Measurements from ENCODE around the gene HIRA. TPM values are rescaled to one million over a fixed set of nuclear protein-coding genes. Genes with fewer than 3 reads are reported as not detected.

The HIRA gene
- total RNA-seq, 1 experiment from 2014 or later: 23.8 TPM

- no peak overlapping the region for H3K4me3 ChIP-seq (ENCODE audit: low read depth in 2 of 2, low read length in 2 of 2)
- H3K4me1 ChIP-seq (ENCODE audit: control insufficient read depth, insufficient read depth, low read length): no peaks in the 10 kb centered on the region
- no TSS peak for BruUV-seq (replicated peaks)
- CTCF ChIA-PET: no interaction called here
- ATAC-seq: no peak
- H3K36me3 ChIP-seq (ENCODE audit: control insufficient read depth, insufficient read depth, low read length): peaks cover 3% of the 10 kb centered on the region
- in situ Hi-C loops (cut with HindIII; ENCODE audit: low pct_unique_long_range_greater_than_20kb, low sequenced_read_pairs): no loop called here
- H3K27ac ChIP-seq (ENCODE audit: low read length): no peak overlapping the region
- no peak for TF ChIP-seq TCF7L2 (IDR thresholded peaks at IDR 0.05; ENCODE audit: low read depth, low read length)
- intact Hi-C loops (cut with micrococcal nuclease; ENCODE audit: unreplicated experiment): no loop called here
- H3K27me3 ChIP-seq (ENCODE audit: control insufficient read depth, insufficient read depth, low read length): no peaks in the 10 kb centered on the region
- DNase-seq (ENCODE audit: low read depth, low spot score): no peak
- POLR2A ChIA-PET: no interaction called here
- no peaks in the 10 kb centered on the region for H3K9me3 ChIP-seq (ENCODE audit: control insufficient read depth, insufficient read depth, low read depth, low read length)
Measured at GRCh38 chr22:19401483-19401882, 30.1 kb downstream of the HIRA start.

- H3K4me3 ChIP-seq (ENCODE audit: low read depth in 2 of 2, low read length in 2 of 2): no peak overlapping the region
- in situ Hi-C loops (cut with HindIII; ENCODE audit: low pct_unique_long_range_greater_than_20kb, low sequenced_read_pairs) (no loop called here), intact Hi-C loops (cut with micrococcal nuclease; ENCODE audit: unreplicated experiment) (no loop called here)
- POLR2A ChIA-PET: no interaction called here
- H3K27ac ChIP-seq (ENCODE audit: low read length): no peak overlapping the region
- ATAC-seq: no peak
- no peaks in the 10 kb centered on the region for H3K4me1 ChIP-seq (ENCODE audit: control insufficient read depth, insufficient read depth, low read length)
- H3K27me3 ChIP-seq (ENCODE audit: control insufficient read depth, insufficient read depth, low read length): no peaks in the 10 kb centered on the region
- TF ChIP-seq SIN3A (IDR thresholded peaks at IDR 0.05; ENCODE audit: borderline replicate concordance, insufficient read depth, low read depth, low read length) (no peak), TCF7L2 (IDR thresholded peaks at IDR 0.05; ENCODE audit: low read depth, low read length) (no peak), POLR2AphosphoS5 (IDR thresholded peaks at IDR 0.05; ENCODE audit: low read depth, low read length) (no peak), CTCF (IDR thresholded peaks at IDR 0.05) (no peak), REST (IDR thresholded peaks at IDR 0.05; ENCODE audit: insufficient read depth in 1 of 2, low read depth in 2 of 2, low read length in 1 of 2) (no peak)
- BruUV-seq (replicated peaks): no TSS peak
- CTCF ChIA-PET: no interaction called here
- DNase-seq (ENCODE audit: low read depth, low spot score): no peak
- no peaks in the 10 kb centered on the region for H3K9me3 ChIP-seq (ENCODE audit: control insufficient read depth, insufficient read depth, low read depth, low read length)
- peaks cover 3% of the 10 kb centered on the region for H3K36me3 ChIP-seq (ENCODE audit: control insufficient read depth, insufficient read depth, low read length)
Measured at GRCh38 chr22:19400881-19401280, 30.7 kb downstream of the HIRA start.

GRCh38 chr22:19398652-19399051 is 32.9 kb downstream of the HIRA start:
- H3K36me3 ChIP-seq (ENCODE audit: control insufficient read depth, insufficient read depth, low read length): peaks cover 3% of the 10 kb centered on the region
- POLR2A ChIA-PET: no interaction called here
- in situ Hi-C loops (cut with HindIII; ENCODE audit: low pct_unique_long_range_greater_than_20kb, low sequenced_read_pairs) (no loop called here), intact Hi-C loops (cut with micrococcal nuclease; ENCODE audit: unreplicated experiment) (no loop called here)
- CTCF ChIA-PET: no interaction called here
- no peaks in the 10 kb centered on the region for H3K4me1 ChIP-seq (ENCODE audit: control insufficient read depth, insufficient read depth, low read length)
- DNase-seq (ENCODE audit: low read depth, low spot score) (no peak), ATAC-seq (no peak)
- BruUV-seq (replicated peaks): no TSS peak
- H3K9me3 ChIP-seq (ENCODE audit: control insufficient read depth, insufficient read depth, low read depth, low read length): no peaks in the 10 kb centered on the region
- no peak overlapping the region for H3K4me3 ChIP-seq (ENCODE audit: low read depth in 2 of 2, low read length in 2 of 2)
- no peaks in the 10 kb centered on the region for H3K27me3 ChIP-seq (ENCODE audit: control insufficient read depth, insufficient read depth, low read length)
- H3K27ac ChIP-seq (ENCODE audit: low read length): no peak overlapping the region
- TF ChIP-seq REST (IDR thresholded peaks at IDR 0.05; ENCODE audit: insufficient read depth in 1 of 2, low read depth in 2 of 2, low read length in 1 of 2) (no peak), TCF7L2 (IDR thresholded peaks at IDR 0.05; ENCODE audit: low read depth, low read length) (no peak), CTCF (IDR thresholded peaks at IDR 0.05) (no peak), POLR2AphosphoS5 (IDR thresholded peaks at IDR 0.05; ENCODE audit: low read depth, low read length) (no peak), SIN3A (IDR thresholded peaks at IDR 0.05; ENCODE audit: borderline replicate concordance, insufficient read depth, low read depth, low read length) (no peak)
